ENCODE data around the gene GART. TPM values are rescaled to one million over a fixed set of nuclear protein-coding genes. Genes with fewer than 3 reads are reported as not detected.

GART gene
- polyA plus RNA-seq, 1 donor (not counting 4 experiments of a cell fraction or from before 2014, with no cell fraction given): 50.3 TPM

GRCh38 chr21:33522953-33523349 is 19.0 kb downstream of the GART start:
- no peaks in the 10 kb centered on the region for H3K9me3 ChIP-seq (ENCODE audit: control insufficient read depth, low read depth, low read length)
- no peak overlapping the region for H3K27ac ChIP-seq (ENCODE audit: control insufficient read depth, insufficient read depth, low read length)
- no peak overlapping the region for H2AFZ ChIP-seq (ENCODE audit: control insufficient read depth, low read length)
- no peak overlapping the region for H3K9ac ChIP-seq (ENCODE audit: control insufficient read depth, extremely low read depth, insufficient read depth, low read length)
- dilution Hi-C loops (cut with MboI; ENCODE audit: extremely low pct_ligation_motif_present, low sequenced_read_pairs): no loop called here
- no peaks in the 10 kb centered on the region for H3K4me1 ChIP-seq (ENCODE audit: control insufficient read depth, extremely low read depth, insufficient read depth, low read length)
- H3K4me3 ChIP-seq (ENCODE audit: control insufficient read depth in 2 of 3, extremely low read depth in 1 of 3, insufficient read depth in 2 of 3, low read depth in 1 of 3, low read length in 3 of 3): no peak overlapping the region
- TF ChIP-seq CTCF (optimal IDR thresholded peaks at IDR 0.05 in 1 of 3, IDR thresholded peaks at IDR 0.05 in 1 of 3, conservative IDR thresholded peaks at IDR 0.05 in 1 of 3; ENCODE audit: extremely low read depth in 1 of 3, insufficient read depth in 2 of 3, low read length in 3 of 3) (no peak), EZH2 (IDR thresholded peaks at IDR 0.05; ENCODE audit: low read length) (no peak)
- H3K9me1 ChIP-seq (ENCODE audit: control insufficient read depth, extremely low read depth, insufficient read depth, low read length): no peaks in the 10 kb centered on the region
- no peaks in the 10 kb centered on the region for H3K79me2 ChIP-seq (ENCODE audit: control insufficient read depth, insufficient read depth, low read length)
- no peak overlapping the region for H3K4me2 ChIP-seq (ENCODE audit: control insufficient read depth, extremely low read depth, insufficient read depth, low read depth, low read length)
- no peaks in the 10 kb centered on the region for H3K27me3 ChIP-seq (ENCODE audit: control insufficient read depth, extremely low read depth, insufficient read depth, low read length)
- peaks cover 28% of the 10 kb centered on the region in 2 experiments for H3K36me3 ChIP-seq (ENCODE audit: control insufficient read depth in 2 of 2, extremely low read depth in 1 of 2, insufficient read depth in 2 of 2, low read length in 2 of 2)
- no peak for DNase-seq (ENCODE audit: low read depth, low spot score)
- no peaks in the 10 kb centered on the region for H4K20me1 ChIP-seq (ENCODE audit: control insufficient read depth, extremely low read depth, insufficient read depth, low read length)
- FAIRE-seq: no peak

GRCh38 chr21:33522297-33522952 is 19.5 kb downstream of the GART start:
- no peak for FAIRE-seq
- H3K4me1 ChIP-seq (ENCODE audit: control insufficient read depth, extremely low read depth, insufficient read depth, low read length): no peaks in the 10 kb centered on the region
- no peak overlapping the region for H3K27ac ChIP-seq (ENCODE audit: control insufficient read depth, insufficient read depth, low read length)
- H3K4me2 ChIP-seq (ENCODE audit: control insufficient read depth, extremely low read depth, insufficient read depth, low read depth, low read length): no peak overlapping the region
- no peak for DNase-seq (ENCODE audit: low read depth, low spot score)
- H3K9me3 ChIP-seq (ENCODE audit: control insufficient read depth, low read depth, low read length): no peaks in the 10 kb centered on the region
- peaks cover 26 to 28% of the 10 kb centered on the region in 2 experiments for H3K36me3 ChIP-seq (ENCODE audit: control insufficient read depth in 2 of 2, extremely low read depth in 1 of 2, insufficient read depth in 2 of 2, low read length in 2 of 2)
- no peaks in the 10 kb centered on the region for H3K79me2 ChIP-seq (ENCODE audit: control insufficient read depth, insufficient read depth, low read length)
- H4K20me1 ChIP-seq (ENCODE audit: control insufficient read depth, extremely low read depth, insufficient read depth, low read length): no peaks in the 10 kb centered on the region
- no peak overlapping the region for H3K9ac ChIP-seq (ENCODE audit: control insufficient read depth, extremely low read depth, insufficient read depth, low read length)
- no peak overlapping the region for H3K4me3 ChIP-seq (ENCODE audit: control insufficient read depth in 2 of 3, extremely low read depth in 1 of 3, insufficient read depth in 2 of 3, low read depth in 1 of 3, low read length in 3 of 3)
- no peaks in the 10 kb centered on the region for H3K27me3 ChIP-seq (ENCODE audit: control insufficient read depth, extremely low read depth, insufficient read depth, low read length)
- TF ChIP-seq EZH2 (IDR thresholded peaks at IDR 0.05; ENCODE audit: low read length) (no peak), CTCF (optimal IDR thresholded peaks at IDR 0.05 in 1 of 3, IDR thresholded peaks at IDR 0.05 in 1 of 3, conservative IDR thresholded peaks at IDR 0.05 in 1 of 3; ENCODE audit: extremely low read depth in 1 of 3, insufficient read depth in 2 of 3, low read length in 3 of 3) (no peak)
- H2AFZ ChIP-seq (ENCODE audit: control insufficient read depth, low read length): no peak overlapping the region
- dilution Hi-C loops (cut with MboI; ENCODE audit: extremely low pct_ligation_motif_present, low sequenced_read_pairs): no loop called here
- H3K9me1 ChIP-seq (ENCODE audit: control insufficient read depth, extremely low read depth, insufficient read depth, low read length): no peaks in the 10 kb centered on the region
